SK-N-SH (cell line): Measurements from ENCODE around the gene COL21A1. TPM values are rescaled to one million over a fixed set of nuclear protein-coding genes. Genes with fewer than 3 reads are reported as not detected.

Source experiments
- CTCF ChIA-PET: fragments of 300-600, 350-600 bp; formaldehyde crosslinking; extraction: SDS; loops from one replicate; lab custom pipeline; 2021; lab: Yijun Ruan, JAX
- POLR2A ChIA-PET: fragments of 350-600 bp; sonication (Branson Sonifier 250); formaldehyde crosslinking; extraction: SDS; loops from one replicate; lab custom pipeline; 2020; ENCODE audit warnings: antibody characterized with exemption, inconsistent platforms; lab: Yijun Ruan, JAX
- DNase-seq: peaks from one replicate; pipeline ENCODE4 v3.0.0; 2012
- H2AFZ ChIP-seq: fragments of 200-600 bp; sonication (generic); 2 replicates; pipeline ENCODE4 v1.8.1; 2016; ENCODE audit warnings: antibody characterized with exemption, mild to moderate bottlenecking, low read depth
- H3F3A ChIP-seq: fragments of 200-600 bp; sonication (generic); replicated peaks from 2 replicates; pipeline ENCODE3; 2016; ENCODE audit warnings: antibody characterized with exemption, mild to moderate bottlenecking; ENCODE audit not compliant: insufficient read depth
- H3K27ac ChIP-seq, 2 experiments: fragments of 200-500 bp in 1 of 2; fragments of 200-600 bp in 1 of 2; sonication (Bioruptor generic) in 1 of 2; sonication (generic), shearing (Covaris generic) in 1 of 2; 2 replicates each; pipeline versions ENCODE4 v1.5.1 to v1.6.1; 2014 to 2016; ENCODE audit warnings: low read depth in 2 of 2, inconsistent platforms in 1 of 2, low read length in 1 of 2, mild to moderate bottlenecking in 1 of 2, mixed read lengths in 1 of 2
- H3K27me3 ChIP-seq: fragments of 200-600 bp; sonication (generic), shearing (Covaris generic); 2 replicates; pipeline ENCODE4 v1.6.1; 2016; ENCODE audit warnings: mixed run types; ENCODE audit not compliant: insufficient read depth
- H3K36me3 ChIP-seq, 2 experiments: fragments of 200-500 bp in 1 of 2; fragments of 200-600 bp in 1 of 2; sonication (Bioruptor generic) in 1 of 2; sonication (generic) in 1 of 2; replicated peaks in 1 of 2; 2 replicates each; pipeline versions ENCODE3 to v1.5.1; 2014 to 2016; ENCODE audit warnings: low read length in 1 of 2, mild to moderate bottlenecking in 1 of 2; ENCODE audit not compliant: insufficient read depth in 2 of 2, control insufficient read depth in 1 of 2
- H3K4me1 ChIP-seq, 2 experiments: fragments of 200-500 bp in 1 of 2; fragments of 200-600 bp in 1 of 2; sonication (Bioruptor generic) in 1 of 2; sonication (generic), shearing (Covaris generic) in 1 of 2; 2 replicates each; pipeline versions ENCODE4 v1.5.1 to v1.6.1; 2014 to 2016; ENCODE audit warnings: low read depth in 1 of 2, low read length in 1 of 2, mixed run types in 1 of 2; ENCODE audit not compliant: insufficient read depth in 2 of 2, control insufficient read depth in 1 of 2
- H3K4me2 ChIP-seq: fragments of 200-600 bp; sonication (generic), shearing (Covaris generic); 2 replicates; pipeline ENCODE4 v1.6.1; 2017; ENCODE audit warnings: mixed run types
- H3K4me3 ChIP-seq, 2 experiments: fragments of 200-500 bp in 1 of 2; fragments of 200-600 bp in 1 of 2; sonication (Bioruptor generic) in 1 of 2; sonication (generic), shearing (Covaris generic) in 1 of 2; 2 replicates each; pipeline versions ENCODE4 v1.5.1 to v1.8.1; 2014 to 2016; ENCODE audit warnings: low read depth in 2 of 2, inconsistent platforms in 1 of 2, low read length in 1 of 2, mild to moderate bottlenecking in 1 of 2, mixed read lengths in 1 of 2, moderate library complexity in 1 of 2
- H3K79me2 ChIP-seq: fragments of 200-600 bp; sonication (generic); 2 replicates; pipeline ENCODE4 v1.8.1; 2017; ENCODE audit warnings: mild to moderate bottlenecking; ENCODE audit not compliant: insufficient read depth
- H3K9ac ChIP-seq: fragments of 200-600 bp; sonication (generic); 2 replicates; pipeline ENCODE4 v1.6.1; 2017; ENCODE audit warnings: mixed run types
- H3K9me2 ChIP-seq: fragments of 200-600 bp; sonication (generic); 2 replicates; pipeline ENCODE4 v1.6.1; 2017; ENCODE audit warnings: mixed run types
- H3K9me3 ChIP-seq: fragments of 200-600 bp; sonication (generic); 2 replicates; pipeline ENCODE4 v1.6.1; 2017; ENCODE audit warnings: mixed run types, mild to moderate bottlenecking, moderate library complexity
- H4K20me1 ChIP-seq: fragments of 200-600 bp; sonication (generic); 2 replicates; pipeline ENCODE4 v1.6.1; 2017; ENCODE audit warnings: mild to moderate bottlenecking, mixed run types; ENCODE audit not compliant: insufficient read depth
- EP300 ChIP-seq, 2 experiments: IDR thresholded peaks; 2 replicates each; pipeline versions ENCODE4 v1.4.0 to v1.6.1; 2012; ENCODE audit warnings: borderline replicate concordance in 1 of 2, low read depth in 1 of 2, low read length in 1 of 2
- EZH2phosphoT487 ChIP-seq: fragments of 200-600 bp; sonication (generic); IDR thresholded peaks from 2 replicates; pipeline ENCODE4 v1.6.1; 2017; ENCODE audit warnings: low read depth, mixed run types, mild to moderate bottlenecking, antibody characterized with exemption, moderate library complexity, borderline replicate concordance
- FOXM1 ChIP-seq: IDR thresholded peaks from 2 replicates; pipeline ENCODE4 v1.4.0; 2012; ENCODE audit warnings: low read depth, mild to moderate bottlenecking
- GABPA ChIP-seq: IDR thresholded peaks from 2 replicates; pipeline ENCODE4 v1.4.0; 2012; ENCODE audit warnings: low read depth, mild to moderate bottlenecking
- GATA2 ChIP-seq: sonication (generic); formaldehyde crosslinking; IDR thresholded peaks from 2 replicates; pipeline ENCODE4 v1.5.0; 2020; ENCODE audit warnings: mild to moderate bottlenecking, missing genetic modification reagents
- JUND ChIP-seq: IDR thresholded peaks from 2 replicates; pipeline ENCODE4 v1.4.0; 2012
- MEF2A ChIP-seq: IDR thresholded peaks from 2 replicates; pipeline ENCODE4 v1.4.0; 2012; ENCODE audit warnings: low read depth, borderline replicate concordance
- NRF1 ChIP-seq: IDR thresholded peaks from 2 replicates; pipeline ENCODE4 v1.6.1; 2012; ENCODE audit warnings: low read depth, mild to moderate bottlenecking, low read length
- RAD21 ChIP-seq: IDR thresholded peaks from 2 replicates; pipeline ENCODE4 v1.6.1; 2012; ENCODE audit warnings: mild to moderate bottlenecking, low read length
- RCOR1 ChIP-seq: fragments of 150-350 bp; IDR thresholded peaks from 2 replicates; pipeline ENCODE4 v1.6.1; 2017; ENCODE audit warnings: antibody characterized with exemption, low read length
- RFX5 ChIP-seq: IDR thresholded peaks from 2 replicates; pipeline ENCODE4 v1.6.1; 2012; ENCODE audit warnings: mild to moderate bottlenecking, improper control_type of control experiment, low read length
- SMC3 ChIP-seq: IDR thresholded peaks from 2 replicates; pipeline ENCODE4 v1.6.1; 2012; ENCODE audit warnings: low read depth, low read length, improper control_type of control experiment
- TAF1 ChIP-seq: IDR thresholded peaks from 2 replicates; pipeline ENCODE4 v1.6.1; 2012; ENCODE audit warnings: low read depth, mild to moderate bottlenecking, low read length, moderate library complexity, borderline replicate concordance
- TCF12 ChIP-seq: IDR thresholded peaks from 2 replicates; pipeline ENCODE4 v1.4.0; 2012
- WGBS: methylation state at CpG from one replicate; pipeline ENCODE4 v1.1.6; 2017; ENCODE audit warnings: low lambda C conversion rate; 5-methylcytosine and 5-hydroxymethylcytosine counted together
- polyA plus RNA-seq, 3 experiments: library from polyadenylated mRNA; depleted of rRNA; stranded (reverse); fragments of >200 nt; gene quantifications; 2 replicates each; pipeline ENCODE4 v1.2.3, GENCODE V29; 2012
- TF ChIP-seq, protein P1 (sequence below): IDR thresholded peaks from 2 replicates; pipeline ENCODE4 v1.4.0; 2012; ENCODE audit warnings: low read depth
- TF ChIP-seq, protein P2 (sequence below): IDR thresholded peaks from 2 replicates; pipeline ENCODE4 v1.4.0; 2012; ENCODE audit warnings: low read depth, borderline replicate concordance
- TF ChIP-seq, protein P3 (sequence below): IDR thresholded peaks from 2 replicates; pipeline ENCODE4 v1.6.1; 2012; ENCODE audit warnings: mild to moderate bottlenecking, low read depth, low read length, moderate library complexity
- TF ChIP-seq, protein P4 (sequence below): fragments of 150-350 bp; IDR thresholded peaks from 2 replicates; pipeline ENCODE4 v1.6.1; 2016; ENCODE audit warnings: mild to moderate bottlenecking, low read depth, low read length
- TF ChIP-seq, protein P5 (sequence below): fragments of 150-350 bp; IDR thresholded peaks from 2 replicates; pipeline ENCODE4 v1.6.1; 2017; ENCODE audit warnings: antibody characterized with exemption, low read length, low read depth, borderline replicate concordance
- TF ChIP-seq, protein P6 (sequence below): IDR thresholded peaks from 2 replicates; pipeline ENCODE4; 2012

The COL21A1 gene
- polyA plus RNA-seq, 1 of the 3 experiments (the other 2 are of a cell fraction), result 0.07 TPM

DNA sequence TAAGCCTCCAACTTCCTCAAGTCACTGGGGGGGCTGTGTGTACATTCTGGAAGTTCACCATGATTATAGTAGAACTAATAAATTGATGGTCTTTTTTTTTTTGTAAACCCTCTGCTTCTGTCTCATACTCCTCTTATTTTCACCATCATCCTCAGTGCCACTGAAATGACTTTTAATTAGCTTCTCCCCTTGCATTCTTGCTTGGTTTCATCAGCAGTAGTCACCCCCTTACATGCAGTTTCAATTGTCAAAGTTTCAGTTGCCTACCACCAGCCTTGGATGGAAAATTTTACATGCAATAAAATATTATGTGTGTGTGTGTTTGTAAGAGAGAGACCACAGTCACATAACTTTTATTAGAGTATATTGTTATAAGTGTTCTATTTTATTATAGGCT is 196.2 kb downstream of the COL21A1 start:
- POLR2A ChIA-PET, result no interaction called here
- H3K36me3 ChIP-seq, result no peaks in the 10 kb centered on the region
- TF ChIP-seq EZH2phosphoT487, result no peak
- TF ChIP-seq RAD21, result no peak
- TF ChIP-seq JUND, result no peak
- TF ChIP-seq, protein P1, sequence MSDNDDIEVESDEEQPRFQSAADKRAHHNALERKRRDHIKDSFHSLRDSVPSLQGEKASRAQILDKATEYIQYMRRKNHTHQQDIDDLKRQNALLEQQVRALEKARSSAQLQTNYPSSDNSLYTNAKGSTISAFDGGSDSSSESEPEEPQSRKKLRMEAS, result no peak
- DNase-seq, result no peak
- CTCF ChIA-PET, result interaction anchor here (1.7 kb wide), 1 partner anchor 26 kb away, joined by 3 read pairs; no protein-coding TSS in a partner anchor
- no peaks in the 10 kb centered on the region for H3K9me3 ChIP-seq
- H3F3A ChIP-seq, result peaks cover 8% of the 10 kb centered on the region
- H3K79me2 ChIP-seq, result no peaks in the 10 kb centered on the region
- no peak overlapping the region for H3K4me3 ChIP-seq
- no peak overlapping the region for H2AFZ ChIP-seq
- H3K9ac ChIP-seq, result no peak overlapping the region
- H3K9me2 ChIP-seq, result no peaks in the 10 kb centered on the region
- no peak overlapping the region for H3K4me2 ChIP-seq
- H3K27me3 ChIP-seq, result no peaks in the 10 kb centered on the region
- H3K4me1 ChIP-seq, result peaks cover 0 to 8% of the 10 kb centered on the region in 2 experiments; a peak in 2 of 4 replicates
- H4K20me1 ChIP-seq, result no peaks in the 10 kb centered on the region
- no peak overlapping the region for H3K27ac ChIP-seq

DNA sequence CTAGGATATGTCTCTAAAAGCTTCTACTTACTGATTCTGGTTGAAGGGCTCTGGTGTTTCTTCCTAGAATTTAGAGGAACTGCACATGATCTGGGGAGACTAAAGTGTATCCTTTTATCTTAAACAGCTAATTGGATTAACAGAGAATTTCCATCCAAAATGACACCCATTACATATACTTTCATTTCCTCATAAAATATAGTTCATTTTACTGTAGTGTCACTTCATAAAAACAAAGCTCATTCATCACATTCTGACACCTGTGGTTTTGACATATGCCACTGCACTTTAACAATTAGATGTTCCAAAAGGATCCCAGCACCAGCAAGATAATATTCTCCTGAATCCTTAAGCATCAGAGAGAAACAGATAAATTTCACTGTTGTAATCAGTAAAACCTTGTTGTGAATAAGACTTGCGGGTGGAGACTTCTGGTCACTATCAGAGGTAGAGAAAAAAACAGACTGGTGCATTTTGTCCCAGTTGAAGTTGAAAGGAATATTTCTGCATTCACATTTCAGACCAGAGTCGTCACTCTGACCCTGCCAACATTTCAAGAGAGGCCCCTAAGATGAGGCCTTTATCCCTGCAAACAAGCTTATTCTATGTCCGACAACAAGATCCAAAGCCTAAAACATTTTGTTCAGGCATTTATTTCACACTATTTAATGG is 196.7 kb downstream of the COL21A1 start:
- Histone ChIP-seq H3K27me3 (no peaks in the 10 kb centered on the region), H3K4me3 (no peak overlapping the region), H3F3A (peaks cover 8% of the 10 kb centered on the region), H3K79me2 (no peaks in the 10 kb centered on the region), H2AFZ (no peak overlapping the region), H3K4me1 (peaks cover 0 to 8% of the 10 kb centered on the region in 2 experiments; a peak in 2 of 4 replicates), H3K9me2 (no peaks in the 10 kb centered on the region), H3K27ac (no peak overlapping the region), H3K36me3 (no peaks in the 10 kb centered on the region), H3K4me2 (no peak overlapping the region), H4K20me1 (no peaks in the 10 kb centered on the region), H3K9me3 (no peaks in the 10 kb centered on the region), H3K9ac (no peak overlapping the region)
- ChIA-PET POLR2A (no interaction called here), CTCF (interaction anchor here (1.7 kb wide), 1 partner anchor 26 kb away, joined by 3 read pairs; no protein-coding TSS in a partner anchor)
- no peak for DNase-seq
- 40% methylated on average over 3 of the region's 3 CpGs for WGBS
- TF ChIP-seq FOXM1, result no peak
- TF ChIP-seq, protein P2, sequence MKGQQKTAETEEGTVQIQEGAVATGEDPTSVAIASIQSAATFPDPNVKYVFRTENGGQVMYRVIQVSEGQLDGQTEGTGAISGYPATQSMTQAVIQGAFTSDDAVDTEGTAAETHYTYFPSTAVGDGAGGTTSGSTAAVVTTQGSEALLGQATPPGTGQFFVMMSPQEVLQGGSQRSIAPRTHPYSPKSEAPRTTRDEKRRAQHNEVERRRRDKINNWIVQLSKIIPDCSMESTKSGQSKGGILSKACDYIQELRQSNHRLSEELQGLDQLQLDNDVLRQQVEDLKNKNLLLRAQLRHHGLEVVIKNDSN, result no peak
- no peak for TF ChIP-seq RFX5
- TF ChIP-seq, protein P3, sequence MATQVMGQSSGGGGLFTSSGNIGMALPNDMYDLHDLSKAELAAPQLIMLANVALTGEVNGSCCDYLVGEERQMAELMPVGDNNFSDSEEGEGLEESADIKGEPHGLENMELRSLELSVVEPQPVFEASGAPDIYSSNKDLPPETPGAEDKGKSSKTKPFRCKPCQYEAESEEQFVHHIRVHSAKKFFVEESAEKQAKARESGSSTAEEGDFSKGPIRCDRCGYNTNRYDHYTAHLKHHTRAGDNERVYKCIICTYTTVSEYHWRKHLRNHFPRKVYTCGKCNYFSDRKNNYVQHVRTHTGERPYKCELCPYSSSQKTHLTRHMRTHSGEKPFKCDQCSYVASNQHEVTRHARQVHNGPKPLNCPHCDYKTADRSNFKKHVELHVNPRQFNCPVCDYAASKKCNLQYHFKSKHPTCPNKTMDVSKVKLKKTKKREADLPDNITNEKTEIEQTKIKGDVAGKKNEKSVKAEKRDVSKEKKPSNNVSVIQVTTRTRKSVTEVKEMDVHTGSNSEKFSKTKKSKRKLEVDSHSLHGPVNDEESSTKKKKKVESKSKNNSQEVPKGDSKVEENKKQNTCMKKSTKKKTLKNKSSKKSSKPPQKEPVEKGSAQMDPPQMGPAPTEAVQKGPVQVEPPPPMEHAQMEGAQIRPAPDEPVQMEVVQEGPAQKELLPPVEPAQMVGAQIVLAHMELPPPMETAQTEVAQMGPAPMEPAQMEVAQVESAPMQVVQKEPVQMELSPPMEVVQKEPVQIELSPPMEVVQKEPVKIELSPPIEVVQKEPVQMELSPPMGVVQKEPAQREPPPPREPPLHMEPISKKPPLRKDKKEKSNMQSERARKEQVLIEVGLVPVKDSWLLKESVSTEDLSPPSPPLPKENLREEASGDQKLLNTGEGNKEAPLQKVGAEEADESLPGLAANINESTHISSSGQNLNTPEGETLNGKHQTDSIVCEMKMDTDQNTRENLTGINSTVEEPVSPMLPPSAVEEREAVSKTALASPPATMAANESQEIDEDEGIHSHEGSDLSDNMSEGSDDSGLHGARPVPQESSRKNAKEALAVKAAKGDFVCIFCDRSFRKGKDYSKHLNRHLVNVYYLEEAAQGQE, result no peak
- TF ChIP-seq RAD21, result no peak
- TF ChIP-seq RCOR1, result no peak
- TF ChIP-seq SMC3, result no peak
- TF ChIP-seq MEF2A, result no peak
- TF ChIP-seq GATA2 (CRISPR knock-in tag), result no peak
- TF ChIP-seq, protein P4, sequence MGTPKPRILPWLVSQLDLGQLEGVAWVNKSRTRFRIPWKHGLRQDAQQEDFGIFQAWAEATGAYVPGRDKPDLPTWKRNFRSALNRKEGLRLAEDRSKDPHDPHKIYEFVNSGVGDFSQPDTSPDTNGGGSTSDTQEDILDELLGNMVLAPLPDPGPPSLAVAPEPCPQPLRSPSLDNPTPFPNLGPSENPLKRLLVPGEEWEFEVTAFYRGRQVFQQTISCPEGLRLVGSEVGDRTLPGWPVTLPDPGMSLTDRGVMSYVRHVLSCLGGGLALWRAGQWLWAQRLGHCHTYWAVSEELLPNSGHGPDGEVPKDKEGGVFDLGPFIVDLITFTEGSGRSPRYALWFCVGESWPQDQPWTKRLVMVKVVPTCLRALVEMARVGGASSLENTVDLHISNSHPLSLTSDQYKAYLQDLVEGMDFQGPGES, result no peak
- TF ChIP-seq, protein P5, sequence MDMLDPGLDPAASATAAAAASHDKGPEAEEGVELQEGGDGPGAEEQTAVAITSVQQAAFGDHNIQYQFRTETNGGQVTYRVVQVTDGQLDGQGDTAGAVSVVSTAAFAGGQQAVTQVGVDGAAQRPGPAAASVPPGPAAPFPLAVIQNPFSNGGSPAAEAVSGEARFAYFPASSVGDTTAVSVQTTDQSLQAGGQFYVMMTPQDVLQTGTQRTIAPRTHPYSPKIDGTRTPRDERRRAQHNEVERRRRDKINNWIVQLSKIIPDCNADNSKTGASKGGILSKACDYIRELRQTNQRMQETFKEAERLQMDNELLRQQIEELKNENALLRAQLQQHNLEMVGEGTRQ, result no peak
- TF ChIP-seq, protein P6, sequence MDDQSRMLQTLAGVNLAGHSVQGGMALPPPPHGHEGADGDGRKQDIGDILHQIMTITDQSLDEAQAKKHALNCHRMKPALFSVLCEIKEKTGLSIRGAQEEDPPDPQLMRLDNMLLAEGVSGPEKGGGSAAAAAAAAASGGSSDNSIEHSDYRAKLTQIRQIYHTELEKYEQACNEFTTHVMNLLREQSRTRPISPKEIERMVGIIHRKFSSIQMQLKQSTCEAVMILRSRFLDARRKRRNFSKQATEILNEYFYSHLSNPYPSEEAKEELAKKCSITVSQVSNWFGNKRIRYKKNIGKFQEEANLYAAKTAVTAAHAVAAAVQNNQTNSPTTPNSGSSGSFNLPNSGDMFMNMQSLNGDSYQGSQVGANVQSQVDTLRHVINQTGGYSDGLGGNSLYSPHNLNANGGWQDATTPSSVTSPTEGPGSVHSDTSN, result no peak
- TF ChIP-seq GABPA, result no peak
- TF ChIP-seq EP300 (IDR thresholded peaks at IDR 0.05; ENCODE audit: borderline replicate concordance in 1 of 2, low read depth in 1 of 2, low read length in 1 of 2), result no peak
- TF ChIP-seq TAF1, result no peak
- no peak for TF ChIP-seq TCF12
- no peak for TF ChIP-seq NRF1
